H1 (cell line): ENCODE data around the gene EIPR1. TPM values are rescaled to one million over a fixed set of nuclear protein-coding genes. Genes with fewer than 3 reads are reported as not detected.
A peak's percentile ranks its signal among the peaks of the same experiment; 100 is the strongest.

Experiments
- CTCF ChIA-PET: fragments of 300-600 bp; sonication (Branson Sonifier 250); formaldehyde crosslinking; loops from one replicate; lab custom pipeline; 2021; ENCODE audit not compliant: partially characterized antibody; lab: Charles Lee
- POLR2A ChIA-PET: fragments of 300-600 bp; sonication (Branson Sonifier 250); formaldehyde crosslinking; loops from one replicate; lab custom pipeline; 2021; ENCODE audit warnings: inconsistent platforms; ENCODE audit not compliant: partially characterized antibody; lab: Charles Lee
- DNase-seq, 2 experiments: peaks; one replicate each; pipeline versions ENCODE4 v3.0.0 to v3.0.0-alpha.2; 2010 to 2022; ENCODE audit warnings: low spot score in 2 of 2, low read depth in 1 of 2, mixed read lengths in 1 of 2
- FAIRE-seq: peaks from 2 replicates; lab custom pipeline; 2011; peaks lifted over from hg19 to GRCh38; lab: Jason Lieb, UNC
- H2AFZ ChIP-seq: 2 replicates; pipeline ENCODE4 v1.8.1; 2012; ENCODE audit warnings: low read length, inconsistent platforms
- H2AK5ac ChIP-seq: 2 replicates; pipeline ENCODE4 v1.6.1; 2013; ENCODE audit warnings: low read depth, low read length
- H2BK120ac ChIP-seq: replicated peaks from 2 replicates; pipeline ENCODE3; 2013; ENCODE audit warnings: low read depth, low read length, inconsistent platforms
- H2BK12ac ChIP-seq: 2 replicates; pipeline ENCODE4 v1.6.1; 2013; ENCODE audit warnings: low read depth, low read length
- H2BK15ac ChIP-seq: 2 replicates; pipeline ENCODE4 v1.6.1; 2013; ENCODE audit warnings: low read length
- H2BK20ac ChIP-seq: 2 replicates; pipeline ENCODE4 v1.6.1; 2013; ENCODE audit warnings: low read length
- H2BK5ac ChIP-seq: 2 replicates; pipeline ENCODE4 v1.6.1; 2013; ENCODE audit warnings: low read depth, low read length
- H3K14ac ChIP-seq: 2 replicates; pipeline ENCODE4 v1.6.1; 2013; ENCODE audit warnings: inconsistent platforms; ENCODE audit not compliant: insufficient read length
- H3K18ac ChIP-seq: 2 replicates; pipeline ENCODE4 v1.6.1; 2013; ENCODE audit warnings: low read length; ENCODE audit errors: extremely low read depth
- H3K23ac ChIP-seq: 2 replicates; pipeline ENCODE4 v1.6.1; 2013; ENCODE audit warnings: inconsistent platforms; ENCODE audit not compliant: insufficient read length
- H3K23me2 ChIP-seq: 2 replicates; pipeline ENCODE4 v1.6.1; 2013; ENCODE audit warnings: low read depth, low read length
- H3K27ac ChIP-seq: 2 replicates; pipeline ENCODE4 v1.6.1; 2011; ENCODE audit warnings: low read depth, low read length, inconsistent platforms
- H3K27me3 ChIP-seq, 4 experiments: replicated peaks in 1 of 4; 1 replicate in 1 of 4; 2 replicates in 3 of 4; pipeline versions ENCODE4 v1.6.1 to v1.8.1; 2011 to 2013; ENCODE audit warnings: low read length in 3 of 4, mild to moderate bottlenecking in 3 of 4, inconsistent platforms in 2 of 4, mixed read lengths in 2 of 4, moderate library complexity in 1 of 4; ENCODE audit not compliant: control insufficient read depth in 3 of 4, insufficient read depth in 3 of 4; ENCODE audit errors: extremely low read depth in 1 of 4
- H3K36me3 ChIP-seq, 4 experiments: 2 replicates each; pipeline versions ENCODE4 v1.6.1 to v1.8.1; 2011 to 2013; ENCODE audit warnings: mild to moderate bottlenecking in 4 of 4, low read length in 3 of 4, moderate library complexity in 2 of 4, control low read depth in 1 of 4, inconsistent platforms in 1 of 4; ENCODE audit not compliant: insufficient read depth in 4 of 4, control insufficient read depth in 2 of 4
- H3K4ac ChIP-seq: replicated peaks from 2 replicates; pipeline ENCODE3; 2013; ENCODE audit warnings: low read length, low read depth, mixed read lengths, inconsistent platforms; ENCODE audit not compliant: insufficient read length
- H3K4me1 ChIP-seq, 4 experiments: replicated peaks in 1 of 4; 1 replicate in 1 of 4; 2 replicates in 3 of 4; pipeline versions ENCODE4 v1.6.1 to v1.8.1; 2011 to 2013; ENCODE audit warnings: low read length in 3 of 4, inconsistent platforms in 2 of 4, mixed read lengths in 1 of 4; ENCODE audit not compliant: insufficient read depth in 4 of 4, control insufficient read depth in 3 of 4
- H3K4me2 ChIP-seq, 2 experiments: 2 replicates each; pipeline versions ENCODE4 v1.6.1 to v1.8.1; 2011 to 2013; ENCODE audit warnings: low read depth in 2 of 2, low read length in 2 of 2, control low read depth in 1 of 2, inconsistent platforms in 1 of 2, mild to moderate bottlenecking in 1 of 2; ENCODE audit not compliant: insufficient read depth in 1 of 2
- H3K4me3 ChIP-seq, 4 experiments: fragments of 200-600, 300-600 bp in 1 of 4; sonication (generic), shearing (Covaris generic), sonication (Bioruptor Twin) in 1 of 4; 2 replicates each; pipeline versions ENCODE4 v1.5.1 to v1.8.1; 2011 to 2016; ENCODE audit warnings: low read length in 4 of 4, low read depth in 3 of 4, control low read depth in 2 of 4, inconsistent platforms in 2 of 4, mild to moderate bottlenecking in 2 of 4, mixed read lengths in 1 of 4, moderate library complexity in 1 of 4; ENCODE audit not compliant: insufficient read depth in 2 of 4; ENCODE audit errors: extremely low read depth in 1 of 4
- H3K56ac ChIP-seq: replicated peaks from 2 replicates; pipeline ENCODE3; 2013; ENCODE audit warnings: low read depth, mild to moderate bottlenecking, mixed read lengths, low read length, inconsistent platforms; ENCODE audit not compliant: insufficient read length
- H3K79me1 ChIP-seq: 2 replicates; pipeline ENCODE4 v1.6.1; 2013; ENCODE audit warnings: low read depth, low read length, control low read depth
- H3K79me2 ChIP-seq, 2 experiments: 2 replicates each; pipeline versions ENCODE4 v1.6.1 to v1.8.1; 2012 to 2013; ENCODE audit warnings: low read length in 2 of 2, mild to moderate bottlenecking in 2 of 2, inconsistent platforms in 1 of 2; ENCODE audit not compliant: insufficient read depth in 2 of 2, control insufficient read depth in 1 of 2
- H3K9ac ChIP-seq, 4 experiments: replicated peaks in 1 of 4; 1 replicate in 1 of 4; 2 replicates in 3 of 4; pipeline versions ENCODE4 v1.6.1 to v1.8.1; 2011 to 2013; ENCODE audit warnings: low read depth in 3 of 4, low read length in 3 of 4, control low read depth in 2 of 4, mild to moderate bottlenecking in 2 of 4, moderate library complexity in 2 of 4, inconsistent platforms in 1 of 4; ENCODE audit errors: extremely low read depth in 1 of 4
- H3K9me3 ChIP-seq, 2 experiments: 2 replicates each; pipeline versions ENCODE4 v1.6.1 to v1.8.1; 2012 to 2013; ENCODE audit warnings: mild to moderate bottlenecking in 2 of 2, moderate library complexity in 2 of 2, control low read depth in 1 of 2, inconsistent platforms in 1 of 2, low read depth in 1 of 2, low read length in 1 of 2, mixed read lengths in 1 of 2; ENCODE audit not compliant: insufficient read depth in 2 of 2
- H4K20me1 ChIP-seq, 2 experiments: replicated peaks in 1 of 2; 2 replicates each; pipeline versions ENCODE3 to v1.8.1; 2011 to 2013; ENCODE audit warnings: inconsistent platforms in 2 of 2, low read length in 2 of 2, mild to moderate bottlenecking in 1 of 2; ENCODE audit not compliant: insufficient read depth in 2 of 2, control insufficient read depth in 1 of 2
- H4K5ac ChIP-seq: 2 replicates; pipeline ENCODE4 v1.6.1; 2013; ENCODE audit warnings: low read length, low read depth, mixed read lengths, inconsistent platforms; ENCODE audit not compliant: insufficient read length
- H4K8ac ChIP-seq: 2 replicates; pipeline ENCODE4 v1.8.0; 2013; ENCODE audit warnings: mild to moderate bottlenecking, moderate library complexity, low read length, inconsistent platforms; ENCODE audit not compliant: insufficient read depth; ENCODE audit errors: extremely low read depth
- H4K91ac ChIP-seq: replicated peaks from 2 replicates; pipeline ENCODE3; 2013; ENCODE audit warnings: low read length, mixed read lengths, inconsistent platforms; ENCODE audit not compliant: insufficient read length
- CREB1 ChIP-seq: IDR thresholded peaks from 2 replicates; pipeline ENCODE4 v1.6.1; 2012; ENCODE audit warnings: inconsistent platforms
- RAD21 ChIP-seq, 2 experiments: IDR thresholded peaks in 1 of 2; conservative IDR thresholded peaks in 1 of 2; 2 replicates each; pipeline ENCODE4 v1.6.1; 2011; ENCODE audit warnings: low read depth in 2 of 2, low read length in 2 of 2, improper control_type of control experiment in 1 of 2, inconsistent platforms in 1 of 2, mild to moderate bottlenecking in 1 of 2, moderate library complexity in 1 of 2
- WGBS, 2 experiments: shearing (Covaris generic) in 1 of 2; methylation state at CpG; one replicate each; pipeline versions ENCODE4 v1.1.6 to v1.1.7; 2013 to 2015; ENCODE audit warnings: low lambda C conversion rate in 2 of 2, mixed read lengths in 2 of 2, inconsistent platforms in 1 of 2, low coverage in 1 of 2, missing lambda C conversion rate in 1 of 2; ENCODE audit not compliant: insufficient replicate concordance in 2 of 2, insufficient coverage in 1 of 2, insufficient read length in 1 of 2; ENCODE audit errors: extremely low coverage in 1 of 2, missing lambda C conversion rate in 1 of 2; 5-methylcytosine and 5-hydroxymethylcytosine counted together
- polyA plus RNA-seq, 7 experiments: library from polyadenylated mRNA; depleted of rRNA in 3 of 7; stranded (reverse) in 5 of 7; unstranded in 2 of 7; fragments of >200 nt in 5 of 7; fragments of 200-250 nt in 2 of 7; gene quantifications; 1 replicate in 5 of 7; 2 replicates in 1 of 7; 4 replicates in 1 of 7; pipeline versions ENCODE4 v1.2.1 to v1.2.3, GENCODE V29; 2011 to 2013; ENCODE audit warnings: missing spikeins in 2 of 7, mixed read lengths in 2 of 7
- total RNA-seq: library from RNA; stranded (reverse); fragmentation: NEBNext Ultra II Directional; extraction: Animal tissue kit (Norgen Biotek cat#: 25700); gene quantifications from 2 replicates; pipeline ENCODE4 v1.2.1, GENCODE V29; 2021
- TF ChIP-seq, protein P1 (sequence below), 3 experiments: IDR thresholded peaks; 1 replicate in 2 of 3; 2 replicates in 1 of 3; pipeline versions ENCODE4 v1.5.1 to v1.6.1; 2011; ENCODE audit warnings: low read length in 3 of 3, mild to moderate bottlenecking in 3 of 3, inconsistent platforms in 2 of 3, low read depth in 1 of 3, moderate library complexity in 1 of 3; ENCODE audit not compliant: insufficient read depth in 1 of 3; ENCODE audit errors: control extremely low read depth in 1 of 3

Gene EIPR1
- total and polyA plus RNA-seq, 2 of the 8 experiments (the other 6 are each of a cell fraction or from before 2014, with no cell fraction given): 26.3 to 56.4 TPM

- WGBS, 2 experiments: 97% methylated on average over 7 of the region's 7 CpGs; no CpG with 5 or more reads in 1 of the 2 experiments
- H2BK120ac ChIP-seq: no peak overlapping the region
- H4K91ac ChIP-seq: no peak overlapping the region
- CTCF ChIA-PET: interaction anchor here (0.7 to 1.4 kb wide), 4 partner anchors 14 to 206 kb away, joined by 3 to 4 read pairs (median 3); no protein-coding TSS in a partner anchor
- no peaks in the 10 kb centered on the region; the same call in none of the 2 replicates for H3K79me1 ChIP-seq
- H4K5ac ChIP-seq: no peak overlapping the region
- no peak overlapping the region for H2BK20ac ChIP-seq
- H3K4me2 ChIP-seq: no peak overlapping the region
- H3K36me3 ChIP-seq: peaks cover 2 to 10% (median 7%) of the 10 kb centered on the region in 4 experiments; a peak in 5 of 8 replicates
- no peak overlapping the region for H3K18ac ChIP-seq
- H3K27ac ChIP-seq: no peak overlapping the region
- H2BK5ac ChIP-seq: no peak overlapping the region
- H3K9ac ChIP-seq: no peak overlapping the region
- H2AK5ac ChIP-seq: no peak overlapping the region
- no peak overlapping the region for H3K56ac ChIP-seq
- no peaks in the 10 kb centered on the region; a peak in 2 of 7 replicates for H3K27me3 ChIP-seq
- FAIRE-seq (no peak), DNase-seq (no peak)
- peaks cover 0 to 3% of the 10 kb centered on the region in 2 experiments for H4K20me1 ChIP-seq
- no peak overlapping the region for H3K4me3 ChIP-seq
- no peaks in the 10 kb centered on the region for H3K23me2 ChIP-seq
- H3K9me3 ChIP-seq: no peaks in the 10 kb centered on the region
- POLR2A ChIA-PET: interaction anchor here (0.6 kb wide), 1 partner anchor 371 kb away, joined by 5 read pairs; no protein-coding TSS in a partner anchor
- no peak overlapping the region for H3K14ac ChIP-seq
- no peaks in the 10 kb centered on the region for H3K79me2 ChIP-seq
- TF ChIP-seq RAD21 (IDR thresholded peaks at IDR 0.05 in 1 of 2, conservative IDR thresholded peaks at IDR 0.05 in 1 of 2; ENCODE audit: low read depth in 2 of 2, low read length in 2 of 2) (peak in 1 of 2 experiments; percentile 17; a peak in 1 of 4 replicates), CREB1 (no peak)
- TF ChIP-seq, protein P1, sequence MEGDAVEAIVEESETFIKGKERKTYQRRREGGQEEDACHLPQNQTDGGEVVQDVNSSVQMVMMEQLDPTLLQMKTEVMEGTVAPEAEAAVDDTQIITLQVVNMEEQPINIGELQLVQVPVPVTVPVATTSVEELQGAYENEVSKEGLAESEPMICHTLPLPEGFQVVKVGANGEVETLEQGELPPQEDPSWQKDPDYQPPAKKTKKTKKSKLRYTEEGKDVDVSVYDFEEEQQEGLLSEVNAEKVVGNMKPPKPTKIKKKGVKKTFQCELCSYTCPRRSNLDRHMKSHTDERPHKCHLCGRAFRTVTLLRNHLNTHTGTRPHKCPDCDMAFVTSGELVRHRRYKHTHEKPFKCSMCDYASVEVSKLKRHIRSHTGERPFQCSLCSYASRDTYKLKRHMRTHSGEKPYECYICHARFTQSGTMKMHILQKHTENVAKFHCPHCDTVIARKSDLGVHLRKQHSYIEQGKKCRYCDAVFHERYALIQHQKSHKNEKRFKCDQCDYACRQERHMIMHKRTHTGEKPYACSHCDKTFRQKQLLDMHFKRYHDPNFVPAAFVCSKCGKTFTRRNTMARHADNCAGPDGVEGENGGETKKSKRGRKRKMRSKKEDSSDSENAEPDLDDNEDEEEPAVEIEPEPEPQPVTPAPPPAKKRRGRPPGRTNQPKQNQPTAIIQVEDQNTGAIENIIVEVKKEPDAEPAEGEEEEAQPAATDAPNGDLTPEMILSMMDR (IDR thresholded peaks at IDR 0.05; ENCODE audit: control extremely low read depth in 1 of 3, insufficient read depth in 1 of 3, low read depth in 1 of 3, low read length in 3 of 3): peak in 2 of 3 experiments; percentile 6; a peak in 3 of 4 replicates
- peaks cover 2 to 9% (median 4%) of the 10 kb centered on the region in 4 experiments for H3K4me1 ChIP-seq
- no peak overlapping the region for H2BK15ac ChIP-seq
- H2AFZ ChIP-seq: no peak overlapping the region
- no peak overlapping the region for H3K4ac ChIP-seq
- H4K8ac ChIP-seq: no peak overlapping the region
- no peak overlapping the region for H2BK12ac ChIP-seq
- no peak overlapping the region for H3K23ac ChIP-seq
These were observed 184.7 kb downstream of the EIPR1 start for GRCh38 chr2:3192920-3193319.
